Hematopoietic multipotent progenitor cell treated with erythropoietin and hydrocortisone succinate and interleukin-3 and kit ligand, for 4 days (in vitro differentiated cells): ENCODE measurements around the gene CD70.
"Not testable (repeated sequence)": the region's sequence is repeated elsewhere in the genome, so short reads cannot be mapped to it uniquely, and the experiment has no call there.

Source experiments
- DNase-seq: peaks from one replicate; pipeline ENCODE4 v3.0.0-alpha.2; 2015

CD70 gene

DNA sequence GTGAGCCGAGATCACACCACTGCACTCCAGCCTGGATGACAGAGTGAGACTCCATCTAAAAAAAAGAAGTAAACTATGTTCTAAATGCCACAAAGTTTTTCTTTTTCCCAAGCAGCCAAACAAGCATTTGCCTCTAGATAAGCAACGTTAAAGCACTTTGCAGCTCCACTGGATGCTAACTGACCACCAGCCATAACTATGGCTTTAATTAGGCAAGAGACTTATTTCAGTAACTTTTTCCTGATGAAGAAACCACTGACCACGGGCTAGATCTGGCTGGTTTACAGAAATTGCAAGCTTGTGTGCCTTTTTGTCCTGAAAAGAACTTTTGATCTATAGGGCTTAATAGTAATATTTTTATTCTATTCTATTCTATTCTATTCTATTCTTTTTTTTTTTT, 22.1 kb downstream of the CD70 start:
- no peak for DNase-seq

DNA sequence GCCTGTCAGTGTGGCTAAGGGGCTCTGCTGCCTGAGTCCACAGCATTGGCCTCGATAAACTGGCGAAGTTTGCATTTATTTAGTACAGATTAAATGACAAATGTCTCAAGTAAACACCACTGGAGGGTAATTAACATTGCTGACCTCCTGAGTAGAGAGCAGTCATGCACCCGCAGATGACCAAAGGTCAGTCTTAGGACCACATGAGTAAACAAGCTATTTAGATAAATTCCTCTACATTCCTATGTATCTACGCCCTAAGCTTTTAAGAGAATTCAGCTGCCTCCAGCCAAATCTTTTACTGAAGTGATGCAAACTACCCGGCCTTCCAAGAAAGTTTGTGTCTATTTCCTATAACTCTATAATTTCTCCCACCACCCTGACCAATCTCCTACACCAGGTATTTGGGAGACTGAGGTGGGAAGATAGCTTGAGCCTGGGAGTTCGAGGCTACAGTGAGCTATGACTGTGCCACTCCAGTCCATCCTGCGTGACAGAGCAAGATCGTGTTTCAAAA, 22.9 kb downstream of the CD70 start:
- no peak for DNase-seq

DNA sequence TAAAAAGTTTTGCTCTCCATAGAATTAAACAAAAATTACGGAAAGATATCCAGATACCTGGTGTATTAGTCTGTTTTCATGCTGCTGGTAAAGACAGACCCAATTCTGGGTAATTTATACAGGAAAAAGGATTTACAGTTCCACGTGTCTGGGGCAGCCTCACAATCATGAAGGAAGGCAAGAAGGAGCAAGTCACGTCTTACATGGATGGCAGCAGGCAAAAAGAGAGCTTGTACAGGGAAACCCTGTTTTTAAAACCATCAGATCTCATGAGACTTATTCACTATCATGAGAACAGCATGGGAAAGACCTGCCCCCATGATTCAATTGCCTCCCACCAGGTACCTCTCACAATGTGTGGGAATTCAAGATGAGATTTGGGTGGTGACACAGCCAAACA, 24.2 kb downstream of the CD70 start:
- not testable (repeated sequence) for DNase-seq

DNA sequence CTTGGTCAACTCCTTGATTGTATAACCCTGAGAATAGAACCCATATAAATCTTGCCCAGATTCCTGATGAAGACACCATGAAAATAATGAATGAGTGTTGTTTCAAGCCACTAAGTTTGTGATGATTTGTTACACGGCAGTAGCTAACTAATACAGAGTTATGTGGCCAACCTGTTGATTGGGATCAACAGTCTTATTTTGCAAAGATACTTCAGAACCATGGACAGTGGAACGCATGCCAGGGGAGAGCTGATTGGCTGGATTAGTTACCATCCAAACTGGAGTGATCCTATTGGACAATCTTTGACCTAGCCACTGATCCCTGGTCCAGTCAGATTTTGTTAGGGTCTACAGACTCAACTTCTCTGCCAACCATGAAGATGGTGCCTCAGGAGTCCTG, 26.6 kb downstream of the CD70 start:
- peak; percentile 77 for DNase-seq

DNA sequence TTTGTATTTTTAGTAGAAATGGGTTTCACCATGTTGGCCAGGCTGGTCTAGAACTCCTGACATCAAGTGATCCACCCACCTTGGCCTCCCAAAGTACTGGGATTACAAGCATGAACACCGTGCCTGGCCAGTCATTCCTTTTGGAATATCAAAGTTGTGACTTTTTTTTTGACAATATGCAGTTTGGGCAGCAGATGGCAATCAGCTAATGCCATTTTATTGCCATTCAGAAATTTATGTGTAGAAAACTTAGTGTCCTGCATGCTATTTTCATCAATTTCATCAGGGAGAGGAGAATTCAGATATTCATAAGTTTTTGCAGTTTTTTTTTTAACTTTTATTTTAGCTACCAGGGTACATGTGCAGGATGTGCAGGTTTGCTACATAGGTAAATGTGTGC, 28.5 kb downstream of the CD70 start:
- not testable (repeated sequence) for DNase-seq

DNA sequence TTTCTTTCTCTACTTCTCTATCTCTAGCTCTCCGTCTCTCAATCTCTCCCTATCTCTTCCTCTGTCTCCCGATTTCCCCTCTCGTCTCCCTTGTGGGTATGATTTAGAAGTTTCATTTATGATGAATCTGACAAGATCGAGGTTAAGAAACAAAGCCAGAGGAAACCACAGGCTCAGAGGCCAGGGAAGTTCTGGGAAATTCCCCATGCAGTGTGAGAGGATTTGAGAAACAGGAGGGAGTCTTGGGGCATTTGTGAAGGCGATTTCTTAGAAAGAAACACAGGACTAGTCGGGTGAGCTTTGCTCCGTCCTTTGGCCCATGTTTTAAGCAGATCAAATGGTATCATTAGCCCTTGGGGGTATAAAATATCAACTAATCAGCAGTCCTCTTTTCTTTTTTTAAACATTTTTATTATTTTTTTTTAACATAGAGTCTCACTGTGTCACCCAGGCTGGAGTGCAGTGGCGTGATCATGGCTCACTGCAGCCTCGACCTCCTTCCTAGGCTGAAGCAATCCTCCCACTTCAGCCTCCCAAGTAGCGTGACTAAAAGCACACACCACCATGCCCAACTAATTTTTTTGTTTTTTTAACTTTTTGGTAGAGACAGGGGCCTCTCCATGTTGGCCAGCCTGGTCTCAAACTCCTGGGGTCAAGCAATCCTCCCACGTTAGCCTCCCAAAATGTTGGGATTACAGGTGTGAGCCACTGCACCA, 34.3 kb downstream of the CD70 start:
- DNase-seq = no peak

DNA sequence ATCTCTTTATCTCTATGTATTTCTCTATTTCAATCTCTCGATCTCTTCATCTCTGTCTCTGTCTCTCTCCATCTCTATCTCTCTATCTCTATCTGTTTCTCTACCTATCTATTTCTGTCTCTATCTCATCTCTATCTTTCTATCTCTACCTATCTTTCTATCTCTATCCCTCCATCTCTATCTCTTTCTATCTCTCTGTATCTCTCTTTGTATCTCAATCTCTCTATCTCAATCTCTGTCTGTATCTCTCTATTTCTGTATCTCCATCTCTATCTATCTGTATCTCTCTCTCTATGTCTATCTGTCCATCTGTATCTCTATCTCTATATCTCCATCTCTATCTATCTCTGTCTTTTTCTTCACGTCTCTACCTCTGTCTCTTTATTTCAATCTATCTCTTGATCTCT, 34.9 kb downstream of the CD70 start:
- DNase-seq = no peak

DNA sequence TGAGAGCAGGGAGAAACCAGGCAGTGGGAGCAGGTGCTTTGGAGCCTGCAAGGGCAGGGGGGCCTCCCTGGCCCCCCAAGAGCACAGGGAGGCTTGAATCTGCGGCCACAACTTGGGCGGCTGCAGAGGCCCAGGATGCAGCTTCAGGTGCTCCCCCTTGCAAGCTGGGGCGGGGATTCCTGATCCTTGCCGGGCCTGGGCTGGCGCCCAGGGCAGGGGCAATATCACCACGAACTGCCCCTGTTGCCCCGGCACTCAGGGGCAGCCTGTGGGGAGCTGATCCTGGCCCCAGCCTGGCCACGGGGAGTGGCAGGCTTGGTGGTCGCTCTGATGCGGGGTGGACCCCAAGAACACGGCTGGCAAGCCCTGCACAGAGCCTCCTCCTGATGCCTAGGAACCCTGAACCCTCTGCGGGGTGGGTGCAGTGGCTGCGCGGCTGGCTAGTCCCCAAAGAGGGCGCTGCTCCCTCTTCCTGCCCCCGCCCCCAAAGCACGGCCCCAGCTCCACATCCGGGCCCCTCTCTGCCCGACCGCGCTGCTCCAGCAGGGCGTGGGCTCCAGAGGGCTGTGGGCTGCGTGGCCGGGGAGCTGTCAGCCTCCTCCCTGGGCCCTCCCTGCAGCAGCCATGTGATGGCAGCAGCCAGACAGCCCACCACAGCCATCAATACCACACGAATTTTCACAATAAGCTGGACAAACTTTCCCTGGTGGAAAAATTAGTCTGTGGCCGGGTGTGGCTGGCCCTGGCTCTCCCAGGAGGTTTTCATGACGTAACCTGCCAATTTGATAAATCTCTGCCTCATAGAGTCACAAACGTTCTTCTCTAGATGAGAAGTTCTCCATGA, 39.1 kb downstream of the CD70 start:
- peak; percentile 88 for DNase-seq

DNA sequence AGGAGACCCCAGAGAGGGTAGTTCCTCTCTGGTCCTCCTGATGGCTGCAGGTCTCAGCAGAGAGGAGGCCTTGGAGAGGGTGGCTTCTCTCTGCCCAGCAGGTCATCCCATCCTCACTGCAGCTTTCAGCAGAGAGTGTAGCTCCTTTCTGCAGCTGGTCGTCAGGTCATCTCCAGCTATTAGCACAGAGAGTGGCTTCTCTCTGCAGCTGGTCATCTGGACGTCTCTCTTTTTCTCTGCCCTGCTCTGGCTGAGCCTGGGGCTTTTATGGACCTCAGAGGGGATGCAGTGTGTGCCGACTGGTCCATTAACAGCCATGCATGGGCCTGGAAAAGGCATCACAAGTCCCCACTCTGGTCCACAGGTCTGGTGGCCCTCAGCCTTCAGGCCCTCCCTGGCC, 39.9 kb downstream of the CD70 start:
- no peak for DNase-seq

DNA sequence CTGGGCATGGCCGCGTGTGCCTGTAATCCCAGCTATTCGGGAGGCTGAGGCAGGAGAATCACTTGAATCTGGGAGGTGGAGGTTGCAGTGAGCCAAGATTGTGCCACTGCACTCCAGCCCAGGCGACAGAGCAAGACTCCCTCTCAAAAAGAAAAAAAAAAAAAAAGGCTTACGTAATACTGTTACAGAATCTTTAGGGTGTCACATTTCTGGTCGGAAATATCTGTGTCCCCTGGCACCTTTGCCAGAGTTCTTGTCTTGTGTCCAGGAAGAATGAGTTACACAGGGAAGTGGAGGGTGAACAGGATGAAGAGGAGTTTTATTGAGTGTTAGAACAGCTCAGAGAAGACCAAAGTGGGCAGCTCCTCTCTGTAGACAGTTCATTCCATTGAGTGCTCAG, 40.3 kb downstream of the CD70 start:
- not testable (repeated sequence) for DNase-seq

DNA sequence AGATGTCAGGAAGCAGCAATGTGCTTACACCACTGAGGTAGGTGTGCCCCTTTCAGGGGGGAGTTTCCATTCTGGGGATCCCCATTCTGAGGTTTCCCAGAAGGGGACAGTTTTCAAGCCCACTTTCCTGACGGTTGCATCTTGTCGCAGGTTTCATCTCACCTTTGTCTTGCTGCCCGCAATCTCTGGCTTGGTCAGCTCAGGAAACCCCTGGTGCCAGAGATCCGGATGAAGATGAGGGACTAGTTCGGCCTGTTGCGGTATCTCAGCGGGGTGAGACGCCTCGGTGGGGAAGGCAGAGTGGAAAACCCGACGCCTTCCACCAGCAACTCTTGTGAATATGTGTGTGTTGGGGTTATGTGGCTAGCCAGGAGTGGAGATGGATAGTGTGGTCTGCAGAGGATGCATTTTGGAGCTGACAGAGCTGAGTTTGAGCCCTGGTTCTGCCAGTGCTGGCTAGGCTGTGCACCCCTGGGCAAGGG, 47.0 kb downstream of the CD70 start:
- no peak for DNase-seq

DNA sequence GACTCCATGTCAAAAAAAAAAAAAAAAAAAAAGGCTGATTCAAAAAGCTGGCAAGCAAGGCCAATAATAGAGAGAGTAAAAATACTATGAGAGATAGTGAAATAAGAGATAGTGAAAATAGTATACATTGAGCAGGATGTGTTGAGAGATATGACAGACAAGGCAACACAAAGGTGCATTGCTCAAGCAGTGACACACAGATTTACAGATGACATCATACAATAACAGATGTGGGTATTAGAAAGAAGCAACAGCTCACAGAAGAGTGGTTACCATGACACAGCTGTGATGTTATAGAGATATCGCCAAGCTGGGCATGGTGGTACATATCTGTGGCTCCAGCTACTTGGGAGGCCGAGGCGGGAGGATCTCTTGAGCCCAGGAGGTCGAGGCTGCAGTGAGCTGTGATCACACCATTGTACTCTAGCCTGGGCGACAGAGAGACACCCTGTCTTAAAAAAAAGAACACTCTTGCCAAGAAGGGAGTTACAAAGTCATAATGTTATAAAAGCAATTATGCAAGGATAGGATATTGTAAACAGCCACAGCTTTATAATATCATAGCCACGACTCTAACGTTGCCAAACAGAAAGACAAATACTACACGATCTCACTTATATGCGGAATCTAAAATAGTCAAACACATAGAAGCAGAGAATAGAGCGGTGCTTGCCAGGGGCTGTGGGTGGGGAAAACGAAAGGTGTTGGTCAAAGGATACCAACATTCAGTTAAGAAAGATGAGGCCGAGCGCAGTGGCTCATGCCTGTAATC, 49.8 kb downstream of the CD70 start:
- no peak for DNase-seq

DNA sequence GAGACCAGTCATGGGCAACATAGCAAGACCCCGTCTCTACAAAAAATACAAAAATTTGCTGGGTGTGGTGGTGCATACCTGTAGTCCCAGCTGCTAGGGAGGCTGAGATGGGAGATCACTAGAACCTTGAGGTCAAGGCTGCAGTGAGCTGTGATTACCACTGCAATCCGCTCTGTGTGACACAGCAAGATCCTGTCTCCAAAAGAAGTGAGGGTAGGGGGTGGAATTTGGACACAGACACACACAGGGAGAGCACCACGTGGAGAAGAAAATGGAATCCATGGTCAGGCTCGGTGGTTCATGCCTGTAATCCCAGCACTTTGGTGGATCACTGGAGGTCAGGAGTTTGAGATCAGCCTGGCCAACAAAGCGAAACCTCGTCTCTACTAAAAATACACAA, 51.4 kb downstream of the CD70 start:
- DNase-seq = no peak
